Measurements from ENCODE around the gene PCTP. TPM values are rescaled to one million over a fixed set of nuclear protein-coding genes. Genes with fewer than 3 reads are reported as not detected.

PCTP gene
- total and polyA plus RNA-seq, 12 donors: 7.2 to 31.7 (median 13.1) TPM

DNA sequence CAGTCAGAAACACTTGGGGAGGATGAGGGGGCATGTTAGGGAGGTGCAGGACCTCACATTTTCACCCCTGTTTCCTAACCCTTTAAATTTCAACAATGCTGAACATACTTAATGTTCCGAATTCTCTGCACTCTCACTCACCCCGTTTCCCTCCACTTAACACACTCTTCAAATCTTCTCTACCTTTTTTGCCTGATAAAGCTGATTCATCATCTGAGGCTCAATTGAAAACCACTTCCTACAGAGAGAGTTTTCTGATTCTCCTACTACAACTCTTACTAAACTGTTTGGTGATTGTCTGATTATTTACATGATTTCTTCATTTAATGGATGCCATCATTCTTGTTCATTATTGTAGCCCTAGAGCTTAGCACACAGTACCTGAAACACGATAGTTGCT lies 42.4 kb downstream of the PCTP start:
- TF ChIP-seq, protein P1, sequence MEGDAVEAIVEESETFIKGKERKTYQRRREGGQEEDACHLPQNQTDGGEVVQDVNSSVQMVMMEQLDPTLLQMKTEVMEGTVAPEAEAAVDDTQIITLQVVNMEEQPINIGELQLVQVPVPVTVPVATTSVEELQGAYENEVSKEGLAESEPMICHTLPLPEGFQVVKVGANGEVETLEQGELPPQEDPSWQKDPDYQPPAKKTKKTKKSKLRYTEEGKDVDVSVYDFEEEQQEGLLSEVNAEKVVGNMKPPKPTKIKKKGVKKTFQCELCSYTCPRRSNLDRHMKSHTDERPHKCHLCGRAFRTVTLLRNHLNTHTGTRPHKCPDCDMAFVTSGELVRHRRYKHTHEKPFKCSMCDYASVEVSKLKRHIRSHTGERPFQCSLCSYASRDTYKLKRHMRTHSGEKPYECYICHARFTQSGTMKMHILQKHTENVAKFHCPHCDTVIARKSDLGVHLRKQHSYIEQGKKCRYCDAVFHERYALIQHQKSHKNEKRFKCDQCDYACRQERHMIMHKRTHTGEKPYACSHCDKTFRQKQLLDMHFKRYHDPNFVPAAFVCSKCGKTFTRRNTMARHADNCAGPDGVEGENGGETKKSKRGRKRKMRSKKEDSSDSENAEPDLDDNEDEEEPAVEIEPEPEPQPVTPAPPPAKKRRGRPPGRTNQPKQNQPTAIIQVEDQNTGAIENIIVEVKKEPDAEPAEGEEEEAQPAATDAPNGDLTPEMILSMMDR (IDR thresholded peaks at IDR 0.05): no peak
- no peak for TF ChIP-seq POLR2A (IDR thresholded peaks at IDR 0.05)
- H3K9me3 ChIP-seq (replicated peaks in 1 of 3): no peaks in the 10 kb centered on the region
- no peak overlapping the region for H3K4me3 ChIP-seq
- no peak overlapping the region for H3K27ac ChIP-seq
- no peaks in the 10 kb centered on the region for H3K27me3 ChIP-seq
- WGBS, 4 donors: 75 to 82% (median 80%) methylated on average over 3 of the region's 3 CpGs
- intact Hi-C loops (cut with DNase I): no loop called here
- no peaks in the 10 kb centered on the region for H3K4me1 ChIP-seq (replicated peaks in 1 of 2)
- H3K36me3 ChIP-seq (replicated peaks in 1 of 2): no peaks in the 10 kb centered on the region
- no peak for DNase-seq

DNA sequence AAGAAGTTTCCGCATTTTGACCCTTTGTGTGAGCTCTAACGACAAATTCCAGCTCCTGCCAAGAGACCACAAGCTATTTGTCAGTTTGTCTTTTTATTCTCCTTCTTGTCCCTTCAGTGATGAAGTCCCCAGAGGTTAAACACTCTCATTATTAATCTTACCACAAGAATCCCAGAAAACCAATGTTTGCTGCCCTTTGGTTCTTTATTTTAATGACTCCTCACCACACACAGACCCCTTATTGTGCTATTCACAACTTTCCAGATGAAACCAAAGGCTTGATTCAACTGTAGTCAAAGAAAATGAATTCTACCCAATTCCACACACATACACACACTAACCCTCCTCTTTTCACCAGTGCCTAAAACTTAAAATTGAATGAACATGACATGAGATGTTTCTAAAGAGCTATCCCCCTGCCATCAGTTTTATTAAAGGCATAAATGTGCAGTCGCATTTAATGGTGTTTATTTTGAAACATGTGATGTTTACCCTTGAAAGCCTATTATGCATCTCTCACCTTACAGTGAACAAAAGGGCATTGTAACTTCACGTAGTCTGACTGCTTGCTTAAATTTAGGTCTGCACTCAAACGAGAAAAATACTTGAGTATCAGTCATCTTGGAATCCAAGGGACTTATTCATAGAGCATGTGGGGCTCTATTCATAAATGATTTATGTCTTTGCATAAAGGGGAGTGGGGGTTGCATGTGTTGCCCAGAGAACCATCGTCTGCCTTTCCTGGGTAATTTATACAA lies 44.1 kb downstream of the PCTP start:
- no peak for DNase-seq
- WGBS, 4 donors: 42 to 52% (median 47%) methylated on average over 6 of the region's 6 CpGs
- no peaks in the 10 kb centered on the region for H3K36me3 ChIP-seq (replicated peaks in 1 of 2)
- no peaks in the 10 kb centered on the region for H3K4me1 ChIP-seq (replicated peaks in 1 of 2)
- H3K9me3 ChIP-seq (replicated peaks in 1 of 3): no peaks in the 10 kb centered on the region
- intact Hi-C loops (cut with DNase I): no loop called here
- H3K27ac ChIP-seq: no peak overlapping the region
- H3K4me3 ChIP-seq: no peak overlapping the region
- no peaks in the 10 kb centered on the region for H3K27me3 ChIP-seq
- no peak for TF ChIP-seq POLR2A (IDR thresholded peaks at IDR 0.05)
- TF ChIP-seq, protein P1 (IDR thresholded peaks at IDR 0.05): no peak

DNA sequence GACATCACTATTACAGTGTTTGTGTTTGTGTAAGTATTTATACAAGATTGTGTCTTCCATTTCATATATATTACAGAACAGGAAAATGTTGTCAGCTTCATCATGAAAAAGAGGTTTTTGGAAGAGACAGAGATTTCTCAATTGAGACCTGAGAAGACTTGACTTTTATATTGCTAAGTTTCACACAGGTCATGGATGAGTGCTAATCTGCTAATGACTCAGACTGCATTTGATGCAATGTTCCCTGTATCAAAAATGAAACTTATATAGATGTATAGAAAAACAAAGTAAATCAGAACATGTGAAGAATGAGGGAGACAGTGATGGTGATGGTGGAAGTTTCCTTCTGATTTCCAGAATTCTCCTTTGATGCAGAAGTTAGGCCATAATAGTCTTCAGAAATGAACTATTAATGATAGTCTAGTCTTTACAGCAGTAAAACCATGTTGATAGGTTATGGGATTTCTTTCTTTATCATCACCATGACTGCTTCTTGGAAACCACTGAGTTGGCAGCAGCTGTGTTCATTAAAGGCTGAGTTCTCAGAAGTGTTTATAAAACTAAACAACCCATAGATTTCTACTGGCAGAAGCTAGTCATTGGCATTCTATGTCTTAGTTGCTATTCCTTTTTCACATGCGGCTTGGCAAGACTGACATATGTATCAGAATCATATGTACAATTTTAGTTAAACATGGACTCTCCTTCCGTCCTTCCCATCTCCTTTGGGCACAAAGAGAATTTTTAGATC lies 56.1 kb downstream of the PCTP start:
- Histone ChIP-seq H3K4me3 (no peak overlapping the region), H3K9me3 (replicated peaks in 1 of 3) (no peaks in the 10 kb centered on the region), H3K4me1 (replicated peaks in 1 of 2) (no peaks in the 10 kb centered on the region), H3K27me3 (no peaks in the 10 kb centered on the region), H3K27ac (no peak overlapping the region), H3K36me3 (replicated peaks in 1 of 2) (no peaks in the 10 kb centered on the region)
- DNase-seq: no peak
- intact Hi-C loops (cut with DNase I): no loop called here
- no peak for TF ChIP-seq POLR2A (IDR thresholded peaks at IDR 0.05)
- 87 to 91% (median 89%) methylated on average over 2 of the region's 2 CpGs for WGBS, 4 donors

DNA sequence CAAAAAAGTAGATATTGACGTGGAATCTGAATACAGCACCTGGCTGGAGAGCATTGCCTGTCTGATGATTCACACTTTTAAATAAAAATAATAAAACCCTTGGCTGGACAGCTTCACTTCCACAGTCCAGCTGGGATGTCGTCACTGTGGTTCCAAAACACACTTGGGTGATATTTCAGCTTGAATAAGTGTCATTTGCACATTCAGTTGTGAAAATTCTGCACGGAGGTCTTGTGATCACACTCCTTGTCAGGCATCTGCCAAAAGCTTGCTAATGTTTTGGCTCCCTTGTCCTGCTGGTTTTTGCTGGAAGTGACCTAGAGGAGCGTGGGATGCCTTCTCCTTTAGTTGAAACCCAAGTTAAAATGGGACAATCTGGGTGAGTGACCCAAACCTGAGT lies 60.7 kb downstream of the PCTP start:
- Histone ChIP-seq H3K4me1 (replicated peaks in 1 of 2) (no peaks in the 10 kb centered on the region), H3K27me3 (no peaks in the 10 kb centered on the region), H3K27ac (no peak overlapping the region), H3K4me3 (no peak overlapping the region), H3K36me3 (replicated peaks in 1 of 2) (no peaks in the 10 kb centered on the region), H3K9me3 (replicated peaks in 1 of 3) (no peaks in the 10 kb centered on the region)
- DNase-seq: no peak
- intact Hi-C loops (cut with DNase I): no loop called here
- TF ChIP-seq POLR2A (IDR thresholded peaks at IDR 0.05): no peak
- TF ChIP-seq, protein P1 (IDR thresholded peaks at IDR 0.05): no peak
- WGBS, 4 donors: 74 to 81% (median 78%) methylated on average over 4 of the region's 4 CpGs
